ENCODE data around the gene PLEKHG4B. TPM values are rescaled to one million over a fixed set of nuclear protein-coding genes. Genes with fewer than 3 reads are reported as not detected.

Gene PLEKHG4B
- total RNA-seq, 1 experiment from 2014 or later, result 44.3 TPM

GRCh38 chr5:201672-202071 lies 109.7 kb downstream of the PLEKHG4B start:
- H2AFZ ChIP-seq (ENCODE audit: low read length), result no peak overlapping the region
- H2BK120ac ChIP-seq (ENCODE audit: low read depth, low read length, poor library complexity, severe bottlenecking), result no peak overlapping the region
- WGBS (ENCODE audit: extremely low coverage, insufficient read length, low lambda C conversion rate), result no CpG with 5 or more reads among the region's 8 CpGs
- no peaks in the 10 kb centered on the region for H3K23me2 ChIP-seq (ENCODE audit: insufficient read length, low read depth, low read length, poor library complexity, severe bottlenecking)
- Mint-ChIP-seq H3K27me3 (ENCODE audit: low read depth) (no peaks in the 10 kb centered on the region), H3K36me3 (ENCODE audit: insufficient read depth in 1 of 3, low read depth in 3 of 3) (peaks cover 4 to 28% (median 26%) of the 10 kb centered on the region in 3 experiments; a peak in 6 of 7 replicates), H3K4me1 (peaks cover 11 to 21% of the 10 kb centered on the region in 2 experiments), H3K27ac (no peak overlapping the region; a peak in 1 of 7 replicates), H3K4me3 (no peak overlapping the region), H3K9me3 (no peaks in the 10 kb centered on the region)
- no peak overlapping the region for H2BK5ac ChIP-seq (ENCODE audit: insufficient read length, low read length)
- H3K4me1 ChIP-seq (ENCODE audit: insufficient read depth, low read length), result no peaks in the 10 kb centered on the region
- H3K56ac ChIP-seq (ENCODE audit: insufficient read length, low read depth, low read length), result no peak overlapping the region
- no peak overlapping the region for H3T11ph ChIP-seq (ENCODE audit: low read length)
- H2AK5ac ChIP-seq (ENCODE audit: insufficient read length, low read length), result no peak overlapping the region
- H2BK20ac ChIP-seq (ENCODE audit: low read depth, low read length, poor library complexity, severe bottlenecking), result no peak overlapping the region
- no peak overlapping the region for H2BK15ac ChIP-seq (ENCODE audit: low read depth, low read length)
- H4K20me1 ChIP-seq (ENCODE audit: control insufficient read depth, insufficient read depth, insufficient read length), result no peaks in the 10 kb centered on the region
- no peak overlapping the region for H4K91ac ChIP-seq (ENCODE audit: insufficient read length, low read depth, low read length)
- no peaks in the 10 kb centered on the region for H3K9me3 ChIP-seq (ENCODE audit: control insufficient read depth, low read depth, low read length)
- no peak overlapping the region for H3K4ac ChIP-seq (ENCODE audit: low read depth, low read length)
- H3K9ac ChIP-seq (ENCODE audit: extremely low read depth, insufficient read length, low read length), result no peak overlapping the region
- no peak overlapping the region for H3K27ac ChIP-seq (ENCODE audit: insufficient read length, low read depth, low read length)
- H3K79me2 ChIP-seq (ENCODE audit: insufficient read depth, low read length), result peaks cover 2% of the 10 kb centered on the region; the same call in 1 of the 2 replicates
- no peak overlapping the region for H3K4me2 ChIP-seq (ENCODE audit: insufficient read depth, insufficient read length, low read length)
- H4K8ac ChIP-seq (replicated peaks; ENCODE audit: insufficient read length, low read depth, low read length), result no peak overlapping the region
- H3K14ac ChIP-seq (ENCODE audit: insufficient read depth, low read length), result no peak overlapping the region
- no peak overlapping the region for H2BK12ac ChIP-seq (ENCODE audit: insufficient read length, low read depth, low read length)
- H3K79me1 ChIP-seq (ENCODE audit: insufficient read depth, low read depth, low read length, poor library complexity, severe bottlenecking), result no peaks in the 10 kb centered on the region
- no peak overlapping the region for H3K23ac ChIP-seq (ENCODE audit: insufficient read length, low read depth, low read length)
- no peak overlapping the region for H3K18ac ChIP-seq (ENCODE audit: insufficient read length, low read depth, low read length)
- TF ChIP-seq CTCF (conservative IDR thresholded peaks at IDR 0.05), result no peak
- DNase-seq, result no peak
- H3K27me3 ChIP-seq (ENCODE audit: insufficient read depth, low read length), result no peaks in the 10 kb centered on the region
- H4K5ac ChIP-seq (ENCODE audit: insufficient read length, low read depth, low read length), result no peak overlapping the region

Data from H9 (cell line).